Smooth muscle cell (in vitro differentiated cells): ENCODE measurements around the gene CEBPB. TPM values are rescaled to one million over a fixed set of nuclear protein-coding genes. Genes with fewer than 3 reads are reported as not detected.

Experiments
- DNase-seq: peaks from one replicate; lab custom pipeline; 2025; ENCODE audit not compliant: unreplicated experiment; lab: John Stamatoyannopoulos, UW
- H2AFZ ChIP-seq: fragments of 200-600 bp; sonication (generic); 2 replicates; pipeline ENCODE4 v1.6.0; 2016; ENCODE audit warnings: antibody characterized with exemption, low read depth, mild to moderate bottlenecking
- H3F3A ChIP-seq: fragments of 200-600 bp; sonication (generic); 2 replicates; pipeline ENCODE4 v1.6.0; 2017; ENCODE audit warnings: antibody characterized with exemption, low read depth
- H3K27ac ChIP-seq: fragments of 200-600 bp; sonication (generic); 2 replicates; pipeline ENCODE4 v1.5.1; 2016; ENCODE audit warnings: low read depth, mild to moderate bottlenecking
- H3K27me3 ChIP-seq: fragments of 200-600 bp; sonication (generic); 2 replicates; pipeline ENCODE4 v1.6.1; 2016; ENCODE audit warnings: low read depth, mild to moderate bottlenecking
- H3K36me3 ChIP-seq: fragments of 200-600 bp; sonication (generic); 2 replicates; pipeline ENCODE4 v1.5.1; 2016; ENCODE audit warnings: low read depth
- H3K4me1 ChIP-seq: fragments of 200-600 bp; sonication (generic); 2 replicates; pipeline ENCODE4 v1.5.1; 2016; ENCODE audit warnings: low read depth
- H3K4me2 ChIP-seq: fragments of 200-600 bp; sonication (generic); 2 replicates; pipeline ENCODE4 v1.6.0; 2016; ENCODE audit warnings: mild to moderate bottlenecking
- H3K4me3 ChIP-seq: fragments of 200-600 bp; sonication (generic); 2 replicates; pipeline ENCODE4 v1.5.1; 2016; ENCODE audit warnings: mild to moderate bottlenecking
- H3K79me2 ChIP-seq: fragments of 200-600 bp; sonication (generic); 2 replicates; pipeline ENCODE4 v1.6.0; 2016; ENCODE audit warnings: low read depth, mild to moderate bottlenecking
- H3K9ac ChIP-seq: fragments of 200-600 bp; sonication (generic); 2 replicates; pipeline ENCODE4 v1.6.0; 2016; ENCODE audit warnings: low read depth
- H3K9me3 ChIP-seq: fragments of 200-600 bp; sonication (generic); replicated peaks from 2 replicates; pipeline ENCODE4 v1.5.1; 2016; ENCODE audit warnings: low read depth
- H4K20me1 ChIP-seq: fragments of 200-600 bp; sonication (generic); 2 replicates; pipeline ENCODE4 v1.6.0; 2016; ENCODE audit warnings: low read depth
- CTCF ChIP-seq: fragments of 200-600 bp; sonication (generic); IDR thresholded peaks from 2 replicates; pipeline ENCODE4 v1.5.1; 2017; ENCODE audit warnings: borderline replicate concordance, mild to moderate bottlenecking, antibody characterized with exemption; ENCODE audit not compliant: insufficient read depth, poor library complexity, severe bottlenecking
- WGBS: methylation state at CpG from one replicate; pipeline ENCODE4 v1.1.7; 2016; ENCODE audit warnings: low lambda C conversion rate; 5-methylcytosine and 5-hydroxymethylcytosine counted together
- polyA plus RNA-seq: library from polyadenylated mRNA; unstranded; fragments of >200 nt; fragmentation: Nextera tagmentation; extraction: Ambion mirVana; gene quantifications from 2 replicates; pipeline ENCODE4 v1.2.1, GENCODE V29; 2016
- total RNA-seq: library from RNA; depleted of rRNA; stranded (reverse); fragments of >200 nt; gene quantifications from 2 replicates; pipeline ENCODE4 v1.2.3, GENCODE V29; 2014

CEBPB gene
- total and polyA plus RNA-seq, 2 experiments from 2014 or later, result 38.0 to 117 TPM

GRCh38 chr20:50224052-50224451 is 33.4 kb downstream of the CEBPB start:
- 100% methylated on average over 1 of the region's 1 CpG for WGBS
- Histone ChIP-seq H3K9me3 (no peaks in the 10 kb centered on the region), H3K9ac (no peak overlapping the region), H3K4me3 (no peak overlapping the region), H3K79me2 (no peaks in the 10 kb centered on the region), H4K20me1 (no peaks in the 10 kb centered on the region), H3K36me3 (no peaks in the 10 kb centered on the region), H3K27me3 (no peaks in the 10 kb centered on the region), H3F3A (peaks cover 3% of the 10 kb centered on the region), H3K4me2 (no peak overlapping the region), H3K27ac (peak overlapping the region; percentile 42), H2AFZ (no peak overlapping the region), H3K4me1 (no peaks in the 10 kb centered on the region)
- no peak for DNase-seq
- no peak for TF ChIP-seq CTCF

GRCh38 chr20:50224531-50225255 is 34.1 kb downstream of the CEBPB start:
- H3K79me2 ChIP-seq, result no peaks in the 10 kb centered on the region
- no peaks in the 10 kb centered on the region for H3K4me1 ChIP-seq
- no peaks in the 10 kb centered on the region for H3K27me3 ChIP-seq
- peak overlapping the region; percentile 59 for H3K27ac ChIP-seq
- TF ChIP-seq CTCF, result no peak
- H3K4me2 ChIP-seq, result no peak overlapping the region
- no peak for DNase-seq
- H4K20me1 ChIP-seq, result no peaks in the 10 kb centered on the region
- H3K4me3 ChIP-seq, result no peak overlapping the region
- peaks cover 3% of the 10 kb centered on the region for H3F3A ChIP-seq
- H3K36me3 ChIP-seq, result no peaks in the 10 kb centered on the region
- H2AFZ ChIP-seq, result no peak overlapping the region
- no peaks in the 10 kb centered on the region for H3K9me3 ChIP-seq
- 41% methylated on average over 10 of the region's 10 CpGs for WGBS
- no peak overlapping the region for H3K9ac ChIP-seq

- no peak overlapping the region for H3K9ac ChIP-seq
Observed at GRCh38 chr20:50226093-50226974, 35.7 kb downstream of the CEBPB start.

More at GRCh38 chr20:50226093-50226974, 35.7 kb downstream of the CEBPB start:
- H3K79me2 ChIP-seq, result no peaks in the 10 kb centered on the region
- no peaks in the 10 kb centered on the region for H3K36me3 ChIP-seq
- peak overlapping the region; percentile 15 for H3K4me2 ChIP-seq
- H4K20me1 ChIP-seq, result no peaks in the 10 kb centered on the region
- H3K27ac ChIP-seq, result peak overlapping the region; percentile 40
- H2AFZ ChIP-seq, result no peak overlapping the region
- H3F3A ChIP-seq, result peaks cover 3% of the 10 kb centered on the region
- H3K9me3 ChIP-seq, result no peaks in the 10 kb centered on the region
- no peaks in the 10 kb centered on the region for H3K4me1 ChIP-seq
- TF ChIP-seq CTCF, result no peak
- H3K4me3 ChIP-seq, result no peak overlapping the region
- 68% methylated on average over 13 of the region's 13 CpGs for WGBS
- H3K27me3 ChIP-seq, result no peaks in the 10 kb centered on the region
- no peak for DNase-seq
